HPDE6-E6E7 (cell line): ENCODE data around the gene NFATC2.

Source experiments
- DNase-seq: peaks from one replicate; pipeline ENCODE4 v3.0.0; 2011; ENCODE audit warnings: missing footprints; ENCODE audit errors: extremely low spot score

NFATC2 gene

DNA sequence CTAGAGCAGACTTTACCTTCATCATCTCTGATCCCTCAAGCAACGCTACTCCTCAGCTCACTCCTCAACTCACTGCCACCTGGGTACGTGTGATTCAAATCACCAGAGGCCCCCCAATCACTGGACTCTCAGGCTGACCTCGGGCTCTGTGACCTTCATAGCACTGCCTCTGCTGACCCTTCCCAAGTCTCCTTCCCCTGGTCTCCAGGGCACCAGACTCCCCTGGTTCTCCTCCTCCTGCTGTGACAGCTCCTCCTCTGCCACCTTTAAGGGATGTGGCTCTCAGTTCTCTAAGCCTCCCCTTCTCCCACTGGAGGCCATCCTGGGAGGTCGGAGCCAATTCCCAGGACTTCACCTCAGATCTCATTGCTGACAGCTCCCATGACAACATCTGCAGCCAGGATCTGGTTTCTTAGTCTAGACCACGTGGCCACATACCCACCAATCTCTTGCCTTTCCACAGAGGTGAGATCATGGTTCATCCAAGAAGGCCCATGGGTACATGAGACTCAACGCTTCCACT is 90.4 kb downstream of the NFATC2 start:
- DNase-seq, result no peak

DNA sequence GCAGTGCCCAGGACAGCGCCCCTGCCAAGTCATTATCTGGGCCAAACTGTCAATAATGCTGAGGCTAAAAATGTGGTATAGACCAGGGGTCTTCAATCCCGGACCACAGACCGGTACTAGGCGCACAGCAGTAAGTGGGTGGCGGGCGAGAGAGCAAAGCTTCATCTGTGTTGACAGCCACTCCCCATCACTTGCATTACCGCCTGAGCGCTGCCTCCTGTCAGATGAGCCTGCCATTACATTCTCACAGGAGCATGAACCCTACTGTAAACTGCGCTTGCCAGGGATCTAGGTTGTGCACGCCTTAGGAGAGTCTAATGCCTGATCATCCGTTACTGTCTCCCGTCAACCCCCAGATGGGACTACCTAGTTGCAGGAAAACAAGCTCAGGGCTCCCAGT is 91.0 kb downstream of the NFATC2 start:
- no peak for DNase-seq

DNA sequence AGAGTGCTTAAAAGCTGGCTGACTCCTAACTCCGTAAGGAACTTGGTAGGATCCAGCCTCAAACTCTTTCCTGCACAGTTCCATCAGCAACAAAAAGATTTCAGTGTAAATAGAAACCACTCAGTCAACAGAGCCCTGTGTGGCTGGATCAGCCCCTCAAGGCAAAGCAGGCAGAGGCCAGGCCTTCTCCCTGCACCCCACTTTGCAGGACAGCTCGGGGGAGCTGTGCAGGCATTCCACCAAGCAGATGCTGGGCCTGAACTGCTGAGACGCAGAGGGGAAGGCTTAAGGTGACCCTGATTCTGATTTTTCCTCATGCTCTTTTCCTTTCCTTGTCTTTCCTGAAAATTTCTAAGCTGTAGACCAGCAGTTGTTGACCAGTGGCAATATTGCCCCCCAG is 91.5 kb downstream of the NFATC2 start:
- no peak for DNase-seq

DNA sequence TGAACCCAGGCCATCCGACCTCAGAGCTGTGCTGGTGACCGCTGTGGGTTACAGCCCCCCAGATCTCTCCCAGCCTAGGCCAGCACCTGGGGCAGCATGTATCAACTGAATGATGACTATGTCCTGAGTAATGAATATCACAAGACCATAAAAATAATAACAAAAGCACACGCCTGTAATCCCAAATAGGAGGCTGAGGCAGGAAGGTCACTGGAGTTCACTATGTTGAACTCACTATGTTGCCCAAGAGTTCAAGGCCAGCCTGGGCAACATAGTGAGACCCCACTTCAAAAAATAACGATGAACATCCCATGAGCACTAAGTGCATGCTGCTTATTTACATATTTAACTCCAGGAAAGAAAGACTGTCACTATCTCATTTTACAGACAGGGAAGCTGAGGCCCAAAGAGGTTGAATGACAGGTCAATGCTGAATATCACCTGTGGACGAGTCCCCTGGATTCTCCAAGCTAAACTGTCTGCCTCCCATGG is 92.3 kb downstream of the NFATC2 start:
- no peak for DNase-seq

DNA sequence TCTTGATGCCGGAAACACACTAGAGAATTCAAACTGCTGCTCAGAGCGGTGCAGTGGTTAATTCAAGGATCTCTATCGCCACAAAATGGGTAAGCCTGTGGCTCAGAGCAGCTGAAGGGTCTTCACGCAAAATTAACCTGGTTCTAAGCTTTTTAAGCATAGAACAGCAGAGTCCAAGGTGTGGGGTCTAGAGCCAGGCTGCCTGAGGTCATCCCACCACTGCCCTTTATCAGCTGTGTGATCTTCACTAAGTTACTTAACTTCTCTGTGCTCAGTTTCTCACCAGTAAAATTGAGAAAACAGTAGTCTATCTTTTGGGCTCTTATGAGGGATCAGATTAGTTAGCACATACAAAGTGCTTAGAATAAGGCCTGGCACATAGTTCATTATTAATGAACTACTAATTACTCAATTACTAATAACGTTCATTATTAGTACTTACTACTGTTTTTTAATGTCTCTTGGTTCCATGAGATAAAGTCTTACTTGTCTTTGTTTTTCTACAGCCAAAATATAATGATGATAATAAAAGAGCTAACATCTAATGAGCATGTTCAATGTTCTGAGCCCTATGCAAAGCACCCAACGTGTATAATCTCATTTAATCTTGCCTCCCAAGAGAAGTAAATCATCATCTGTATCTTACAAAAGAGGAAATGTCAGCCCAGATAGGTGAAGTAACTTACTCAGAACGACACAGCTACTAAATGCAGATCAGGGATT is 92.9 kb downstream of the NFATC2 start:
- no peak for DNase-seq

DNA sequence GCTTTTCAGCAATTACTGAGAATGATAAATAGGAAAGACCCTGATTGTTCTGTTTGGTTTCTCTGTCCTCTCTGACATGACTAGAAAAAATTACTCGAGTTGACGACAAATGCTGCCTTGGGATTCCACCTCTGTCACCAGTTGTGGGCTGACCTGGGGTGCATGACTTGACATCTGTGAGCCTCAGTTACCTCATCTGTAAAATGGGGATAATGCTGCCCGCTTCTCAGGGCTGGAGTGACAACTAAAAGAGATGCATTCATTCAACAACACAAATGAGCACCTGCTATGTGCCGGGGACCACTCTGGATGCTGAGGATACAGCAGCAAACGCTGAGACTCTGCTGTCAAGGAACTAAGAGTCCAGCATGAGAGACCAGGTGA is 94.8 kb downstream of the NFATC2 start:
- DNase-seq, result no peak

DNA sequence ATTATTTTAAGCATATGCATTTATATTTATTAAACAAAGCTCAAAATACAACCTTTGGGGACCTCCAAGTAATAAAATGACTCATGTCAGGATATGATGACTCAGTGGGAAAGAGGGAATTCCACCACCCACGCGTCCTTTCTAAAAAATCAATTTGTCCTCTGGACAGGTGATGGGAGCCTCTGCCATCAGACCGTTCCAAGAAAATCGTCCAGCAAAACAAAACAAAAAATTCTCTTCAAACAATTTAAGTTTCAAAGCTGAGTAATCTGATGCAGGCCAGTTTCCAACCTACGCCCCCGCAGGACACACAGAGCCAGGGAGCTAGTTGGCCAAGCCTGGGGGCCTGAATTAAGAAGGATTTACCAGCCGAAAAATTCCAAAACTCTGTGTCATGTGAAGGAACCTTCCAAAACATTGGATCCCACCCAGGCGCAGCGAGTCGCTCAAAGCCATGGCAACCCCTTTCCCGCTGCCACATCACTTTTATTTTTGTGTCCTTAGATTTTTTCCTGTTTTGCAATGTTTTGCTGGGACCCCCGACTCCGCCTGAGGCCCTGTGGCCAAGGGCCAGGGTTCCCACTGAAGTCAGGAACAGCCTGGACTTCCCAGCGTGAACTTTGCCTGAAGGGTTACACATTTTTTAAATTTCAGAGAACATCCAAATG is 95.3 kb downstream of the NFATC2 start:
- DNase-seq, result peak; percentile 58

DNA sequence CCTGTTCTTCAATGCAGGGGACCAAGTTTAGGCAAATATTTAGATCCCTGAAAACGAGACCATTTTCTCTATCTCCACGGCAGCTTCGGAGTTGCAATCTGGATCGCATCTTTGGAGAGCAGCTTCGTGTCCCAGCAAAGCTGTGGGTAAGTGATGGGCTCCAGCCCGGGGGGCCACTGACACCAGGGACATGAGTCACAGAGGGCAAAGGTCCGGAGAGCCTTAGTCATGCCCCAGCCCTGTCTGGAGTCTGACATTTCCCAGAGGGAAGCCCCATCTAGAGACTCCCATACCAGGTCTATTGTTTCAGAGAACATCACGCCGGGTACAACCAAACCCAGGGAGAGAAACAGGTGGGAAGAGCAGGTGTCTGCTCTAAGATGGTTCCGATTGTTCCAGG is 95.9 kb downstream of the NFATC2 start:
- peak; percentile 86 for DNase-seq

DNA sequence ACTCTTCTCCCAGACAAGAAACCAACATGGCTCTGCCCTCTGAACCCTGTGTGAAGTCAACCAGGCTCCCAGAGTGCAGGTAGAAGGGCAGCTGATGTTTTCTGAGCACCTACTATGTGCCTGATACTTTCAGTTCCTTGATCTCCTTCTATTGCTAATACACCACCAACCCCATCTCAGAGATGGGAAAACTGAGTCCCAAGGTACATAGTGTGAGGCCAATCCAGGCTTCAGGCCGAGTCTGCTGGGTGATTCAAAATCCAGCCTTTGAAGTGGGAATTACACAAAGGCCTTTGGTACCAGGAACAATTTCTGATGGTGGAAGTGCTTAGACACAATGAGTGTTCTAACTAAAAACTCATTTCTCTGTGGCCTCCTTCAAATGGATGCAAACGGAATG is 96.3 kb downstream of the NFATC2 start:
- DNase-seq, result no peak

DNA sequence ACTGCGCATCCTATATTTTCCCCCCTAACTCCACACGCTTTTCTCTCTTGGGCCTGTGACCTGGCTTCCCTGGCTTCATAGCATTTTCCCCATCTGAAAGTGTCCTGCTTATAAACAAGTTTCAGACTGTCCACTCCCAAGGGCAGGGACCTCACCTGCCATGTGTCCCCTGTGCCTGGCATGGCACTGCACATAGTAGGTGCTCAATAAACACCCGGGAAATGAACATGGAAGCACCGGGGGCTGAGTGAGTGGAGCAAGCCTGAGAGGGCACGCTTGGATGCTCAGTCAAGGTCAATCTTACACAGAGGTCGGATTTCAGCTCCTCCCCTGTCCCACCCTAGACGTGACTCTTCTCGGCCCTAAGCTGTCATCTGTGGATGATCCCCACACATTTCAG is 96.9 kb downstream of the NFATC2 start:
- no peak for DNase-seq

DNA sequence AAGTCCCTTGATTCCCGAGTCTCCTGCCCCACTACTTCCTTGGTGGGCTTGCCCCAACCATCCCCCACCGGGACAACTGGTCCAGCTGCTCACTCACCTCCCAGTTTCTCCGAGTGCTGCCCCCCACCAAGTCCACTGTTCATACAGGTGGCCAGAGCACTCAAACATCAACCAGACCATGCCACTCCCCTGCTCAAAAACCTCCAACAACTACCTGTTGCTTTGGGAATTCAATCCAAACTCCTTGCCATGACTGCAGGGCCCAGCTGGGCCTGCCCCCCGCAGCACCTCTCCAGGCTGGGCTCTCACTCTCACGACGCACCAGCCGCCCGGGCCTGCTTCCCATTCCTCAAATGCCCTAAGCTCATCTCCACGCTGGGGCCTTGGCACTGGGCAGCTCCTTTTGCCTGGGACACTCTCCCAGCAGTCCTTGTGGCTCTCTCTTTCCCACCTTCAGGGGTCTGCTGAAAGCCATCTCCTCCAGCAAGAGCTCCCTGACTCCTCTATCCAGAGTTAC is 97.5 kb downstream of the NFATC2 start:
- no peak for DNase-seq

DNA sequence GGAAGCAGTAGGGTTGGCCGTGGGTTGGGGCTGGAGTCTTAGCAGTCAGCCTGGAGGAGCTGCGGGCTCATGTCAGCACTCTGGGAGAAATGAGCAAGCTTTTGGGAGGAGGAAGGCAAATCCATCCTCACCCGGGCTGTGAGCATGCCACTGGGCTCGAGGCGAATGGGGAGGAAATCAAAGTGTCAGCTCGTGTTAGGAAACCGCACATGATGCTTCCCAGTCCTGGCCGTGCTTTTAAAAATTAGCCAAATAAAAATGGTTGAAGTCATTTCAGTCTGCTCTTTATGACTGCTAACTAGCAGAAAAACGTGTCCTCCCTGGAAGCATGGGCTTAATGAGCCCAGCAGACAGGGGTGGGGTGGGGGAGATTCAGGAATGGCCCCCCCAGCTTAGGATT is 98.1 kb downstream of the NFATC2 start:
- no peak for DNase-seq

DNA sequence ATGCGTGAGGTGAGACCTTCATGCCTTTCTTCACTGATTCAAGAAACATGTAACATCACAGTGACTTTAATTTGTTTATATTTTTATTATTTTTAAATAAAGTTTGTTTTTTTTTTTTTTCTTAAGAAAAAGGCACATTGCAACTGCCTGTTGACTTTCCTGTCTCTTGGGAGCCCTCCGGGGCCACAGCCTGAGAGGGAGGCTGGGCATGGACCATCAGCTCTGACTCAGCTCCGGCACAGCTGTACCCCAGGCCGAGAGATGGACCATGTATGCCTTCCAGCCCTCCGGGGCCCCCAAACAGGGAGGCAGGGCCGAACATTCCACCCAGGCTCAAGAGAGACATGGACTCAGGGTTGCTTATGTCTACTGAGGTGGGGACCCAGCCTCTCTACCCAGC is 99.9 kb downstream of the NFATC2 start:
- no peak for DNase-seq

DNA sequence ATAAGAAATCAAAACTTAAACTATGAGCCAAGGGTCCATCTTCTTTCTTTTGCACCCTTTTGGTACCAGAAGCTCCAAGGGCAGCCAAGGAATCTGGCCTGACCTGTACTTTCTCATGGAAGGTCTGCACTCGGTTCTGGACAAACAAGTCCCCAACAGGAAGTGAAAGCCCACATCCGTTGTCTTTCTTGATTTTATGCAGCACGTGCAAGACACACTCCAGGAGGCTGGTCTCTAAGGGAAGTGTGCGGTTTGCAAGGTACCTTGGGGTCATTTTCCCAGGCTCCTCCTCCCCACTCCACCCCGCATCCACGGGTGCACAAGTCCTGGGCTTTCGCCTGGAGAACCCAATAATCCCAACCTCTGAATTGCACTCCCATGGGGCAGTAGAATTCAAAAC is 101.9 kb downstream of the NFATC2 start:
- DNase-seq, result no peak

DNA sequence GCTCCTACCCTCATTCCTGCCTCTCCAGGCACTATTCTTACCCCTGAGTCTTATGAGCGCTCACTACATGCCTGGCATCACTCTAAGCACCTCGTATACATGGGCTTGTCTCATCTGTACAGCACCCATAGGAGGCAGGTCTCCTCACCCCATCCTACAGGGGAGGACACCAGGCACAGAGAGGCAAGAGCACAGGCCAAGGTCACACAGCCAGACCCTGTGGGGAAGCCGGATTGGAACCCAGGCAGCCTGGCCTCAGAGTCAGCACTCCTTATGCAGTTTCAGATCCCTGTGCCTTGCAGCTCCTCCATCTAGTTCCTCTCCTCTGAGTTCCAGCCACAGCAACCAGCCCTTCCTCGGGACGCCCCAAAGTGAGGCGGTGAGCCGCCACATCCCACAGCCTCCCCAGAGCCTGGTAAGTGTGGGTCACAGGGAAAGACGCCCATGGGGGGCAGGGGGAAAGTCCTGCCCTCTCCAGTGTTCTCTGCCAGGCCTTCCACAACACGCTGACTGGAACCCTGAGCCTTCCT is 103.3 kb downstream of the NFATC2 start:
- DNase-seq, result no peak

DNA sequence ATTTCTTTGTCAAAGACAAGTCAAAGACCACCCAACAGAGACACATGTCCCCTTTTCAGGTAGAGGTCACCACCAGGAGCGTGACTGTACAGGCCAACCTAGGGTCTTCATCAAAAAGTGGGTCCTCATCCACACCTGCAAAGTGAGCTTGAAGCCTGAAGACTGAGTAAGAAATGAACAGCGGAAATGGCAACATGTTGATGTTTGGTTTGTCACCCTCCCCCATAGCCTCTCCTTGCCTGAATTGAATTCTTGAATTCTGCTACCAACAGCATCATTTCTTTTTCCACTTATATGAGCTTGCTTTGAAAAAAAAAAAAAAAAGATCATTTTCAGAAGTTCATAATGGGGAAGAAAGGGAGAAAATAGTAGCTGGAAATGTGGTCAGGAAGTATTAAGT is 104.4 kb downstream of the NFATC2 start:
- DNase-seq, result no peak

DNA sequence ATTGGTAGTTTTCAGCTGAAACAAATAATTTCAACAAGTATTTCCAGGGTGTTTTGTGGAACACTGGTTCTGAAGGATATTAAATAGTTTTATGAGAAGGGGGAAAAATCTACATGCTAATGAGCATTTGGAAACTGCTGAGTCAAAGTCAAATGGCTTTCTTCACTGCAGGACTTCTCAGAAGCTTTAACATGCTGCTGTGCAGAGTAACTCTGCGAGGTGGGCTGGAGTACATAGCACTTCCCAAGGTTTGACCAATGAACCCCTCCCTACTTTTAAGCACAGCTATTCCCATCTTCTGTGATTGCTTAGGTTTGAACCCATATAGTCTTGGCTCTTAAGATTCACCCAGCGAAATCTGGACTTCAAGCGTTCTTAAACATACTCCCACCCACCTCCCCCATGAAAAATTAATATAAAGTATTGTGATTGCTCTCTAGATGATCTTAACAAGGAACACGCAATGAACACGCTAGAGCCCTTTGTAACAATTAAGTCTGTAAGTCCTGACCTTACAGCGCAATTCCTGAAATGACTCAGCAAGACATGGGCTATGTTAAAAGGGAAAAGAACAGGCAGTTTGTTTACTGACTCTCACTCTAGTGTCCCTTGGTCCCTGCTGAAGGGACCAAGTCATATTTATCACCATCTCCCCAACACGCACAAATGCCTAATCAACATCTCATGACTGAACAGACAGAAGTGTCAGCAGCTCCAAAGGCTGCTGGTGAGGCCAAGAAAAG is 105.2 kb downstream of the NFATC2 start:
- DNase-seq, result no peak

DNA sequence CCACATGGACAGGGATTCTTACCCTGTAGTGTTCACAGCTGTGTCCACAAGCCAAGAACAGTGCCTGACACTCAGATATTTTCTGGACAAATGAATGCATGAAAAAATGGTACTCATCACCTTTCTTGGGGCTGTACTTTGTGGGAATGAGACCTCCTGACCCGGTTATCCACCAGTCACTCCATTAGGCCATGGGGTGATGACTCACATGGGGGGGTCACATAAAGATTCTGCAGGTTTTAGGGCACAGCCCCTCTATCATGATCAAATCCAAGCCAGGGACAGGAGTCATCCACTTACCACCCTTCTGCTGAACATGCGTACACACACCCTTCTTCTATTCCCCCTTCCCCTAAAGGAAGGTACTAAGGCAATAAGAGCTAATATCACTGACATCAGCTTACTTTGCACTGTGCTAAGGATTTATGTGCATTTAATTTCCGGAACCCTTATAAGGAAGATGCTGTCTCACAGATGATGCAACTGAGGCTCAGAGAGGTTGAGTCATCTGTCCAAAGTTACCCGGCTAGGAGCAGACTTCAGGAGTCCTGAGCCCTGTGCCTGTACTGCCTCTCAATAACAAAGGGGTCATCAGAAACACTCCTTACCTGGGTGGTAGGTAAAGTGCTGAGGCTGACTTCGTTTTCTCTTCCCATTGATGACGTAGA is 107.8 kb downstream of the NFATC2 start:
- peak; percentile 64 for DNase-seq

DNA sequence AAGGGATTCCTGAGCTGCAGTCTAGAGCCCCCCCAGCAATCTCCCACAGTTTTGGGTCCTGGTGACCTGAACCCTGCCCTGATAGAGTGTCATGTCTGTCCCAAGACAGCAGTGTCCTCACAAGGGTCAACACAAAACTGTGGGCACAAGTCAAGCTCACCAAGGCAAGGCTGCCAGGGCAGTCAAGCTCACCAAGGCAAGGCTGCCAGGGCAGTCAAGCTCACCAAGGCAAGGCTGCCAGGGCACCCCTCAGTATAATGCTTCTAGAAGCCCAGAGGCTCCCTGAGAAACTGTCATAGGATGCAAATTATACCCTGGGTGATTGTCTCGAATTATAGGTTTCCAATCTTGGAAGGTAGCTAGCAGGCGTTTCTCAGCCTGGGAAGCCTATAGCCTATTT is 108.5 kb downstream of the NFATC2 start:
- no peak for DNase-seq

DNA sequence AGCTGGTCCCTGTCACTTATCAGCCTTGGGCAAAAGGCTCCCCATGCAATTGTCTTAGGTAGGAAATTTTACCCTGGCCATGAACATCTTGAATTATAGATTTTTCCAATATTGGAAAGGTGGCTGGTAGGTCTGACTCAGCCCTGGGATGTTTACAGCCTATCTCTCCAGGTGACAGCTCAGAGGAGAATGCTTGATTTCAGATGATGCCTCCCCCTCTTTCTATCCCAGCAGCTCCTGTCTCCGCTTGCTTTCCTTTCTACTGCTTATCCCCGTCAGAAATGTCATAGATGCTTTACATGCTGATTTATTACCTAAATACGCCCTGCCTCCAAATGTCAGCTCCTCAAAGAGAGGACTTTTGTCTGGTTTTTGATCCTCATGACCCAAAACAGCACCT is 109.6 kb downstream of the NFATC2 start:
- DNase-seq, result no peak

DNA sequence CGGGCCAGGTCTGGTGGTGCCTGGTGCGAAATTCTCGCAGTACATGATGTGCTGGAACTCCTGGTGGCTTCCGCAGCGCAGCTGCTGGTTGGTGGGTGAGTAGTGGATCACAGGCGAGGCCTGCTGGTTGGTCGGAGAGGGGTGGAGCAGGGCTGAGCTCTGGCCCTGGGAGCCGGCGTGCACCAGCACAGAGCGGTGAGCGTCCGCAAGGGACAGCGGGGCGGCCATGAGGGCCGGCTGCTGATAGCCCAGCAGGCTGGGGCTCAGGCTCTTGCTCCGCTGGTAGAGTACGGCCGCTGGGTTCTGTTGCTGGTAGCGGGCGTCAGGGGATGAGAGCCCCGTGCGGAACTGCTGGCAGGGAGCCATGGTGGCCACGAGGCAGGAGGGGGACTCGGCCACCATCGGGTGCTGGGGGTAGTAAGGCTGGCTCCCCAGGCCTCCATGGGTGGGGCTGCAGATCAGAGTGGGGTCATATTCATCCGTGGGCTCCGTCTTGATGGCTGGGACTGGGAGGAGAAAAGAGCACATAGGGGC is 110.2 kb downstream of the NFATC2 start:
- no peak for DNase-seq
